H9 (cell line): ENCODE data around the gene RNF212. TPM values are rescaled to one million over a fixed set of nuclear protein-coding genes. Genes with fewer than 3 reads are reported as not detected.

Experiments
- DNase-seq: peaks from one replicate; pipeline ENCODE4 v3.0.0-alpha.2; 2017
- H2AFZ ChIP-seq: one replicate; pipeline ENCODE4 v1.6.1; 2013; ENCODE audit warnings: mild to moderate bottlenecking, low read length, control low read depth, moderate library complexity
- H2AK5ac ChIP-seq: 2 replicates; pipeline ENCODE4 v1.6.1; 2013; ENCODE audit warnings: low read length, control low read depth, mixed read lengths; ENCODE audit not compliant: insufficient read length
- H2BK120ac ChIP-seq: one replicate; pipeline ENCODE4 v1.6.1; 2013; ENCODE audit warnings: low read depth, mild to moderate bottlenecking, low read length, control low read depth, inconsistent platforms; ENCODE audit not compliant: poor library complexity, severe bottlenecking
- H2BK12ac ChIP-seq: 2 replicates; pipeline ENCODE4 v1.6.1; 2013; ENCODE audit warnings: low read length, control low read depth, mixed read lengths, low read depth; ENCODE audit not compliant: insufficient read length
- H2BK15ac ChIP-seq: 2 replicates; pipeline ENCODE4 v1.6.1; 2013; ENCODE audit warnings: low read depth, low read length, control low read depth
- H2BK20ac ChIP-seq: one replicate; pipeline ENCODE4 v1.6.1; 2013; ENCODE audit warnings: low read depth, mild to moderate bottlenecking, low read length, control low read depth, inconsistent platforms; ENCODE audit not compliant: poor library complexity, severe bottlenecking
- H2BK5ac ChIP-seq: 2 replicates; pipeline ENCODE4 v1.6.1; 2013; ENCODE audit warnings: low read length, control low read depth, mixed read lengths; ENCODE audit not compliant: insufficient read length
- H3K14ac ChIP-seq: 2 replicates; pipeline ENCODE4 v1.6.1; 2013; ENCODE audit warnings: low read length, control low read depth; ENCODE audit not compliant: insufficient read depth
- H3K18ac ChIP-seq: 2 replicates; pipeline ENCODE4 v1.6.1; 2013; ENCODE audit warnings: low read depth, mild to moderate bottlenecking, mixed read lengths, low read length, control low read depth; ENCODE audit not compliant: insufficient read length
- H3K23ac ChIP-seq: 2 replicates; pipeline ENCODE4 v1.6.1; 2013; ENCODE audit warnings: low read length, control low read depth, mixed read lengths, low read depth; ENCODE audit not compliant: insufficient read length
- H3K23me2 ChIP-seq: 2 replicates; pipeline ENCODE4 v1.6.1; 2013; ENCODE audit warnings: low read depth, mild to moderate bottlenecking, mixed read lengths, low read length, control low read depth; ENCODE audit not compliant: insufficient read length, poor library complexity, severe bottlenecking
- H3K27ac ChIP-seq: 2 replicates; pipeline ENCODE4 v1.5.1; 2013; ENCODE audit warnings: low read length, control low read depth, mixed read lengths, low read depth; ENCODE audit not compliant: insufficient read length
- H3K27me3 ChIP-seq: 2 replicates; pipeline ENCODE4 v1.6.1; 2013; ENCODE audit warnings: low read length, control low read depth, inconsistent platforms; ENCODE audit not compliant: insufficient read depth
- H3K4ac ChIP-seq: 2 replicates; pipeline ENCODE4 v1.6.1; 2013; ENCODE audit warnings: low read depth, mild to moderate bottlenecking, control low read depth, inconsistent platforms, low read length, moderate library complexity
- H3K4me1 ChIP-seq: 2 replicates; pipeline ENCODE4 v1.6.1; 2013; ENCODE audit warnings: low read length, control low read depth, inconsistent platforms; ENCODE audit not compliant: insufficient read depth
- H3K4me2 ChIP-seq: 2 replicates; pipeline ENCODE4 v1.6.1; 2013; ENCODE audit warnings: low read length, control low read depth, mixed read lengths; ENCODE audit not compliant: insufficient read length, insufficient read depth
- H3K56ac ChIP-seq: 2 replicates; pipeline ENCODE4 v1.6.1; 2013; ENCODE audit warnings: low read depth, mild to moderate bottlenecking, mixed read lengths, low read length, control low read depth; ENCODE audit not compliant: insufficient read length
- H3K79me1 ChIP-seq: 2 replicates; pipeline ENCODE4 v1.6.1; 2013; ENCODE audit warnings: low read depth, mild to moderate bottlenecking, moderate library complexity, low read length, control low read depth, inconsistent platforms; ENCODE audit not compliant: insufficient read depth, poor library complexity, severe bottlenecking
- H3K79me2 ChIP-seq: 2 replicates; pipeline ENCODE4 v1.6.1; 2013; ENCODE audit warnings: low read length, control low read depth, inconsistent platforms; ENCODE audit not compliant: insufficient read depth
- H3K9ac ChIP-seq: 2 replicates; pipeline ENCODE4 v1.6.1; 2013; ENCODE audit warnings: low read length, control low read depth, mixed read lengths; ENCODE audit not compliant: insufficient read length; ENCODE audit errors: extremely low read depth
- H3K9me3 ChIP-seq: one replicate; pipeline ENCODE4 v1.6.1; 2013; ENCODE audit warnings: low read depth, low read length, inconsistent platforms; ENCODE audit not compliant: control insufficient read depth
- H3T11ph ChIP-seq: one replicate; pipeline ENCODE4 v1.6.1; 2013; ENCODE audit warnings: mild to moderate bottlenecking, low read length, control low read depth, inconsistent platforms
- H4K20me1 ChIP-seq: one replicate; pipeline ENCODE4 v1.6.1; 2013; ENCODE audit not compliant: control insufficient read depth, insufficient read length, insufficient read depth
- H4K5ac ChIP-seq: 2 replicates; pipeline ENCODE4 v1.6.1; 2013; ENCODE audit warnings: low read depth, mild to moderate bottlenecking, mixed read lengths, low read length, control low read depth; ENCODE audit not compliant: insufficient read length
- H4K8ac ChIP-seq: replicated peaks from 2 replicates; pipeline ENCODE4 v1.6.1; 2013; ENCODE audit warnings: low read length, control low read depth, mixed read lengths, low read depth; ENCODE audit not compliant: insufficient read length
- H4K91ac ChIP-seq: 2 replicates; pipeline ENCODE4 v1.6.1; 2013; ENCODE audit warnings: low read depth, mild to moderate bottlenecking, moderate library complexity, mixed read lengths, low read length, control low read depth; ENCODE audit not compliant: insufficient read length
- H3K27ac Mint-ChIP-seq, 3 experiments: 2 replicates in 2 of 3; 3 replicates in 1 of 3; pipeline ENCODE4 v1.8.0; 2020 to 2021; ENCODE audit warnings: mixed read lengths in 3 of 3, mild to moderate bottlenecking in 1 of 3, moderate library complexity in 1 of 3
- H3K27me3 Mint-ChIP-seq: 2 replicates; pipeline ENCODE4 v1.8.0; 2021; ENCODE audit warnings: low read depth, mild to moderate bottlenecking, moderate library complexity, mixed read lengths
- H3K36me3 Mint-ChIP-seq, 3 experiments: 2 replicates in 2 of 3; 3 replicates in 1 of 3; pipeline ENCODE4 v1.8.0; 2020 to 2021; ENCODE audit warnings: low read depth in 3 of 3, mixed read lengths in 3 of 3; ENCODE audit not compliant: insufficient read depth in 1 of 3
- H3K4me1 Mint-ChIP-seq, 2 experiments: 2 replicates each; pipeline ENCODE4 v1.8.0; 2020; ENCODE audit warnings: mixed read lengths in 2 of 2
- H3K4me3 Mint-ChIP-seq, 2 experiments: 2 replicates in 1 of 2; 3 replicates in 1 of 2; pipeline ENCODE4 v1.8.0; 2020 to 2021; ENCODE audit warnings: mild to moderate bottlenecking in 2 of 2, mixed read lengths in 2 of 2, moderate library complexity in 1 of 2
- H3K9me3 Mint-ChIP-seq, 2 experiments: 2 replicates in 1 of 2; 3 replicates in 1 of 2; pipeline ENCODE4 v1.8.0; 2020; ENCODE audit warnings: mild to moderate bottlenecking in 2 of 2, mixed read lengths in 2 of 2, moderate library complexity in 1 of 2
- CTCF ChIP-seq: fragments of 200-600 bp; sonication (generic); conservative IDR thresholded peaks from 3 replicates; pipeline ENCODE4 v1.8.0; 2021; ENCODE audit warnings: antibody characterized with exemption, mild to moderate bottlenecking
- WGBS: extraction: QIAGEN DNeasy Blood & Tissue Kit; methylation state at CpG from one replicate; pipeline ENCODE4 v1.1.7; 2013; ENCODE audit warnings: missing lambda C conversion rate, low lambda C conversion rate, mixed read lengths; ENCODE audit not compliant: insufficient read length; ENCODE audit errors: extremely low coverage; 5-methylcytosine and 5-hydroxymethylcytosine counted together
- total RNA-seq: library from RNA; stranded (reverse); gene quantifications from 2 replicates; pipeline ENCODE4 v1.2.1, GENCODE V29; 2021

Gene RNF212
- total RNA-seq, 1 experiment from 2014 or later: 3.0 TPM

GRCh38 chr4:1112821-1113182 lies 562 bp downstream of the RNF212 start:
- Histone ChIP-seq H3K9me3 (no peaks in the 10 kb centered on the region), H4K8ac (no peak overlapping the region), H2BK15ac (no peak overlapping the region), H3K23ac (no peak overlapping the region), H2AK5ac (no peak overlapping the region), H4K5ac (no peak overlapping the region), H2BK20ac (no peak overlapping the region), H3K9ac (no peak overlapping the region), H2BK120ac (no peak overlapping the region), H3K4me1 (no peaks in the 10 kb centered on the region), H3K4ac (no peak overlapping the region), H3K56ac (no peak overlapping the region), H2AFZ (no peak overlapping the region), H3K4me2 (no peak overlapping the region), H3T11ph (no peak overlapping the region), H2BK5ac (no peak overlapping the region), H4K20me1 (no peaks in the 10 kb centered on the region), H3K79me1 (peaks cover 2% of the 10 kb centered on the region), H3K79me2 (no peaks in the 10 kb centered on the region), H3K27me3 (no peaks in the 10 kb centered on the region), H3K27ac (no peak overlapping the region), H2BK12ac (no peak overlapping the region), H4K91ac (no peak overlapping the region), H3K18ac (no peak overlapping the region), H3K23me2 (peaks cover 3% of the 10 kb centered on the region), H3K14ac (no peak overlapping the region)
- TF ChIP-seq CTCF: no peak
- Mint-ChIP-seq H3K27me3 (peaks cover 69% of the 10 kb centered on the region), H3K27ac (no peak overlapping the region), H3K9me3 (no peaks in the 10 kb centered on the region), H3K36me3 (no peaks in the 10 kb centered on the region), H3K4me3 (no peak overlapping the region), H3K4me1 (peaks cover 6% of the 10 kb centered on the region in 2 experiments; a peak in 2 of 4 replicates)
- WGBS: no CpG with 5 or more reads among the region's 24 CpGs
- no peak for DNase-seq
